ENCODE measurements around the gene MCOLN1. TPM values are rescaled to one million over a fixed set of nuclear protein-coding genes. Genes with fewer than 3 reads are reported as not detected.

MCOLN1 gene
- total and polyA plus RNA-seq, 2 donors (not counting 3 experiments of a cell fraction or from before 2014, with no cell fraction given) = 23.0 to 60.9 TPM

DNA sequence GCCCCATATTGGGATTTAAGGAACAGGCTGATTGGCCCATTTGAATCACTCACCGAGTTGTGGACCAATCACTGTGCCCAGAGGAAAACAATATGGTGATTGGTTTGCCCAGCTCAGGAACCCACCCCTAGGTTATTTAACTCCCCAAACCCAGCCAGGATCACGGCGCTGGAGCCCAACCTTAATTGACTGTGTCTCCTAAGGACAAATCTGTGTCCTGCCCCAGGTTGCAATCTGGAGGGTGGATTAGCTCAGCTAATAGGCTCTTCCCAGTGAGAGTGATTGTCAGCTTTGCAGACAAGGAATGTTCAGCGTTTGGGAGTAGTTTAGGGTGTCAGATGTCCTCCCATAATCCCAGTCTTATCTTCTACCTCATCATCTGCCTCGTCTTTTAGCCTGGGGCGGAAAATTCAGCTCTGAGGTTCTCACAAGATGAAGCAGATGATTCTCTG is 10.0 kb upstream of the MCOLN1 start:
- Histone ChIP-seq H3K4me3 (replicated peaks in 1 of 3; ENCODE audit: insufficient read depth in 1 of 3, low read depth in 1 of 3, low read length in 3 of 3) (no peak overlapping the region), H3K4me1 (ENCODE audit: control insufficient read depth, extremely low read depth, insufficient read depth, low read length) (peaks cover 12% of the 10 kb centered on the region), H3K27ac (ENCODE audit: insufficient read depth, low read depth, low read length) (no peak overlapping the region), H3K9ac (replicated peaks; ENCODE audit: extremely low read depth, insufficient read depth, low read length) (no peak overlapping the region), H3K79me2 (ENCODE audit: control insufficient read depth, insufficient read depth, low read length) (peaks cover 4% of the 10 kb centered on the region), H2AFZ (ENCODE audit: low read depth, low read length) (no peak overlapping the region), H3K4me2 (ENCODE audit: insufficient read depth, low read length) (no peak overlapping the region), H4K20me1 (replicated peaks; ENCODE audit: control insufficient read depth, extremely low read depth, insufficient read depth, low read length) (no peaks in the 10 kb centered on the region), H3K36me3 (ENCODE audit: control insufficient read depth in 2 of 2, extremely low read depth in 1 of 2, insufficient read depth in 2 of 2, low read length in 2 of 2) (no peaks in the 10 kb centered on the region), H3K27me3 (ENCODE audit: control insufficient read depth in 2 of 2, insufficient read depth in 2 of 2, low read length in 2 of 2) (peaks cover 0 to 3% of the 10 kb centered on the region in 2 experiments), H3K9me1 (replicated peaks; ENCODE audit: control insufficient read depth, extremely low read depth, insufficient read depth, low read length) (no peaks in the 10 kb centered on the region), H3K9me3 (replicated peaks; ENCODE audit: control insufficient read depth, insufficient read depth, low read length) (no peaks in the 10 kb centered on the region)
- no peak for DNase-seq (ENCODE audit: low read depth, low spot score)
- TF ChIP-seq MYC (IDR thresholded peaks at IDR 0.05; ENCODE audit: low read depth, low read length) (no peak), GATA2 (IDR thresholded peaks at IDR 0.05; ENCODE audit: insufficient read depth, insufficient read length, low read depth, low read length) (no peak), POLR2A (IDR thresholded peaks at IDR 0.05; ENCODE audit: low read depth, low read length) (no peak), POLR2AphosphoS5 (IDR thresholded peaks at IDR 0.05; ENCODE audit: insufficient read depth, low read depth, low read length) (no peak), JUN (IDR thresholded peaks at IDR 0.05; ENCODE audit: borderline replicate concordance, insufficient read depth, insufficient read length, low read depth) (no peak), EZH2 (IDR thresholded peaks at IDR 0.05; ENCODE audit: borderline replicate concordance, low read depth, low read length, severe bottlenecking) (no peak), FOS (IDR thresholded peaks at IDR 0.05; ENCODE audit: borderline replicate concordance, insufficient read depth, low read length) (no peak)
- TF ChIP-seq, protein P1, sequence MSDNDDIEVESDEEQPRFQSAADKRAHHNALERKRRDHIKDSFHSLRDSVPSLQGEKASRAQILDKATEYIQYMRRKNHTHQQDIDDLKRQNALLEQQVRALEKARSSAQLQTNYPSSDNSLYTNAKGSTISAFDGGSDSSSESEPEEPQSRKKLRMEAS (IDR thresholded peaks at IDR 0.05; ENCODE audit: insufficient read depth, insufficient read length) = no peak
- TF ChIP-seq, protein P2, sequence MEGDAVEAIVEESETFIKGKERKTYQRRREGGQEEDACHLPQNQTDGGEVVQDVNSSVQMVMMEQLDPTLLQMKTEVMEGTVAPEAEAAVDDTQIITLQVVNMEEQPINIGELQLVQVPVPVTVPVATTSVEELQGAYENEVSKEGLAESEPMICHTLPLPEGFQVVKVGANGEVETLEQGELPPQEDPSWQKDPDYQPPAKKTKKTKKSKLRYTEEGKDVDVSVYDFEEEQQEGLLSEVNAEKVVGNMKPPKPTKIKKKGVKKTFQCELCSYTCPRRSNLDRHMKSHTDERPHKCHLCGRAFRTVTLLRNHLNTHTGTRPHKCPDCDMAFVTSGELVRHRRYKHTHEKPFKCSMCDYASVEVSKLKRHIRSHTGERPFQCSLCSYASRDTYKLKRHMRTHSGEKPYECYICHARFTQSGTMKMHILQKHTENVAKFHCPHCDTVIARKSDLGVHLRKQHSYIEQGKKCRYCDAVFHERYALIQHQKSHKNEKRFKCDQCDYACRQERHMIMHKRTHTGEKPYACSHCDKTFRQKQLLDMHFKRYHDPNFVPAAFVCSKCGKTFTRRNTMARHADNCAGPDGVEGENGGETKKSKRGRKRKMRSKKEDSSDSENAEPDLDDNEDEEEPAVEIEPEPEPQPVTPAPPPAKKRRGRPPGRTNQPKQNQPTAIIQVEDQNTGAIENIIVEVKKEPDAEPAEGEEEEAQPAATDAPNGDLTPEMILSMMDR (IDR thresholded peaks at IDR 0.05; ENCODE audit: extremely low read depth in 1 of 2, insufficient read depth in 1 of 2, low read depth in 1 of 2, low read length in 2 of 2) = no peak
- intact Hi-C loops (cut with micrococcal nuclease) (no loop called here), dilution Hi-C loops (cut with MboI; ENCODE audit: extremely low pct_ligation_motif_present, low sequenced_read_pairs) (no loop called here)
- no TSS peak for BruUV-seq (replicated peaks)
- FAIRE-seq = no peak
- POLR2A ChIA-PET = interaction anchor here (0.6 kb wide), 1 partner anchor 11 kb away, joined by 3 read pairs; no protein-coding TSS in a partner anchor
- CTCF ChIA-PET = interaction anchor here (0.8 to 1.4 kb wide), 2 partner anchors 14 to 16 kb away, joined by 3 to 6 read pairs; a partner anchor contains a TSS
